ENCODE data around the gene RARG. TPM values are rescaled to one million over a fixed set of nuclear protein-coding genes. Genes with fewer than 3 reads are reported as not detected.

The RARG gene
- total RNA-seq, 1 experiment from 2014 or later = 77.2 TPM

GRCh38 chr12:53214687-53215455 lies 17.1 kb downstream of the RARG start (continued):
- TF ChIP-seq ZSCAN18 (CRISPR knock-in tag; IDR thresholded peaks at IDR 0.05) = no peak

GRCh38 chr12:53214221-53214620 lies 17.8 kb downstream of the RARG start:
- ATAC-seq = no peak
- Mint-ChIP-seq H3K36me3 (peaks cover 28% of the 10 kb centered on the region), H3K4me1 (peaks cover 60% of the 10 kb centered on the region), H3K27ac (peak overlapping the region; percentile 5; the same call in 1 of the 2 replicates), H3K4me3 (0 out of 2 replicates have a peak overlapping the region, but pooled peaks have one; percentile 33), H3K27me3 (ENCODE audit: low read depth) (peaks cover 2% of the 10 kb centered on the region; the same call in 1 of the 2 replicates), H3K9me3 (no peaks in the 10 kb centered on the region)
- POLR2A ChIA-PET = interaction anchor here (0.5 to 1.9 kb wide), 10 partner anchors 17 to 463 kb away, joined by 3 to 13 read pairs (median 4); partner anchors contain the start of genes AMHR2 and ESPL1
- no peak for TF ChIP-seq ZNF425 (CRISPR knock-in tag; conservative IDR thresholded peaks at IDR 0.05)
- no peak for TF ChIP-seq ZNF263 (CRISPR knock-in tag; IDR thresholded peaks at IDR 0.05; ENCODE audit: low read depth)
- no peak for TF ChIP-seq ZNF281 (CRISPR knock-in tag; IDR thresholded peaks at IDR 0.05)
- no peak for TF ChIP-seq PREB (CRISPR knock-in tag; IDR thresholded peaks at IDR 0.05; ENCODE audit: borderline replicate concordance)
- no peak for TF ChIP-seq FOXP1 (CRISPR knock-in tag; IDR thresholded peaks at IDR 0.05; ENCODE audit: borderline replicate concordance)
- no peak for TF ChIP-seq ZNF396 (CRISPR knock-in tag; IDR thresholded peaks at IDR 0.05; ENCODE audit: borderline replicate concordance)
- TF ChIP-seq USF2 (CRISPR knock-in tag; IDR thresholded peaks at IDR 0.05) = no peak
- TF ChIP-seq ZNF512 (CRISPR knock-in tag; IDR thresholded peaks at IDR 0.05; ENCODE audit: borderline replicate concordance) = no peak
- no peak for TF ChIP-seq PRRX2 (CRISPR knock-in tag; IDR thresholded peaks at IDR 0.05)
- no peak for TF ChIP-seq CBFB (CRISPR knock-in tag; IDR thresholded peaks at IDR 0.05; ENCODE audit: low read depth)
- TF ChIP-seq E2F4 (CRISPR knock-in tag; IDR thresholded peaks at IDR 0.05; ENCODE audit: borderline replicate concordance, low read depth) = no peak
- no peak for DNase-seq (ENCODE audit: low spot score)
- CTCF ChIA-PET = interaction anchor here (0.9 to 12.2 kb wide), 28 partner anchors 10 to 268 kb away, joined by 3 to 333 read pairs (median 12); partner anchors contain the start of genes AAAS, CSAD, ESPL1 and MYG1
